Measurements from ENCODE around the gene GJA3. TPM values are rescaled to one million over a fixed set of nuclear protein-coding genes. Genes with fewer than 3 reads are reported as not detected.

The GJA3 gene
- total and polyA plus RNA-seq, 2 donors (not counting 3 experiments of a cell fraction or from before 2014, with no cell fraction given) = not detected

- Histone ChIP-seq H3K27me3 (ENCODE audit: control insufficient read depth in 2 of 2, insufficient read depth in 2 of 2, low read length in 2 of 2) (peaks cover 50 to 57% of the 10 kb centered on the region in 2 experiments), H3K79me2 (ENCODE audit: control insufficient read depth, insufficient read depth, low read length) (no peaks in the 10 kb centered on the region), H3K36me3 (ENCODE audit: control insufficient read depth in 2 of 2, extremely low read depth in 1 of 2, insufficient read depth in 2 of 2, low read length in 2 of 2) (no peaks in the 10 kb centered on the region), H3K4me3 (replicated peaks in 1 of 3; ENCODE audit: insufficient read depth in 1 of 3, low read depth in 1 of 3, low read length in 3 of 3) (no peak overlapping the region), H3K9me1 (replicated peaks; ENCODE audit: control insufficient read depth, extremely low read depth, insufficient read depth, low read length) (no peaks in the 10 kb centered on the region), H3K27ac (ENCODE audit: insufficient read depth, low read depth, low read length) (no peak overlapping the region), H3K9ac (replicated peaks; ENCODE audit: extremely low read depth, insufficient read depth, low read length) (no peak overlapping the region), H3K4me1 (ENCODE audit: control insufficient read depth, extremely low read depth, insufficient read depth, low read length) (no peaks in the 10 kb centered on the region), H3K4me2 (ENCODE audit: insufficient read depth, low read length) (no peak overlapping the region), H2AFZ (ENCODE audit: low read depth, low read length) (no peak overlapping the region), H4K20me1 (replicated peaks; ENCODE audit: control insufficient read depth, extremely low read depth, insufficient read depth, low read length) (no peaks in the 10 kb centered on the region), H3K9me3 (replicated peaks; ENCODE audit: control insufficient read depth, insufficient read depth, low read length) (no peaks in the 10 kb centered on the region)
- ChIA-PET POLR2A (interaction anchor here (0.6 kb wide), 1 partner anchor 303 kb away, joined by 6 read pairs; no protein-coding TSS in a partner anchor), CTCF (interaction anchor here (1.1 kb wide), 1 partner anchor 12 kb away, joined by 5 read pairs; no protein-coding TSS in a partner anchor)
- intact Hi-C loops (cut with micrococcal nuclease) (no loop called here), dilution Hi-C loops (cut with MboI; ENCODE audit: extremely low pct_ligation_motif_present, low sequenced_read_pairs) (no loop called here)
- DNase-seq (ENCODE audit: low read depth, low spot score) (no peak), FAIRE-seq (no peak)
- TF ChIP-seq CTCF (IDR thresholded peaks at IDR 0.05; ENCODE audit: extremely low read depth in 1 of 2, insufficient read depth in 1 of 2, low read depth in 1 of 2, low read length in 2 of 2) (no peak), FOS (IDR thresholded peaks at IDR 0.05; ENCODE audit: borderline replicate concordance, insufficient read depth, low read length) (no peak), GATA2 (IDR thresholded peaks at IDR 0.05; ENCODE audit: insufficient read depth, insufficient read length, low read depth, low read length) (no peak), MYC (IDR thresholded peaks at IDR 0.05; ENCODE audit: low read depth, low read length) (no peak), EZH2 (IDR thresholded peaks at IDR 0.05; ENCODE audit: borderline replicate concordance, low read depth, low read length, severe bottlenecking) (no peak), JUN (IDR thresholded peaks at IDR 0.05; ENCODE audit: borderline replicate concordance, insufficient read depth, insufficient read length, low read depth) (no peak), MAX (IDR thresholded peaks at IDR 0.05; ENCODE audit: insufficient read depth, insufficient read length) (no peak), POLR2AphosphoS5 (IDR thresholded peaks at IDR 0.05; ENCODE audit: insufficient read depth, low read depth, low read length) (no peak), POLR2A (IDR thresholded peaks at IDR 0.05; ENCODE audit: low read depth, low read length) (no peak)
- BruUV-seq (replicated peaks) = no TSS peak
Observed at GRCh38 chr13:20144141-20144850, 16.6 kb downstream of the GJA3 start.

Data from endothelial cell of umbilical vein (primary cell).